ENCODE measurements around the gene TTC17.

The TTC17 gene

GRCh38 chr11:43358801-43359421, at the start of gene TTC17:
TSS of gene TTC17 (plus strand) at chr11:43358920. CDS start at chr11:43358955, 35 bp downstream.
- DNase-seq (ENCODE audit: extremely low spot score), result peak; percentile 93
- ChIA-PET CTCF (interaction anchor here (0.8 to 4.3 kb wide), 9 partner anchors 9 to 65 kb away, joined by 3 to 28 read pairs (median 3); partner anchors contain the start of gene API5), POLR2A (interaction anchor here (0.7 to 1.6 kb wide), 3 partner anchors 9 to 54 kb away, joined by 3 to 7 read pairs (median 5); no protein-coding TSS in a partner anchor)
- TF ChIP-seq CTCF (IDR thresholded peaks at IDR 0.05; ENCODE audit: control extremely low read depth, extremely low read depth, low read depth, missing control alignments), result no peak

DNA sequence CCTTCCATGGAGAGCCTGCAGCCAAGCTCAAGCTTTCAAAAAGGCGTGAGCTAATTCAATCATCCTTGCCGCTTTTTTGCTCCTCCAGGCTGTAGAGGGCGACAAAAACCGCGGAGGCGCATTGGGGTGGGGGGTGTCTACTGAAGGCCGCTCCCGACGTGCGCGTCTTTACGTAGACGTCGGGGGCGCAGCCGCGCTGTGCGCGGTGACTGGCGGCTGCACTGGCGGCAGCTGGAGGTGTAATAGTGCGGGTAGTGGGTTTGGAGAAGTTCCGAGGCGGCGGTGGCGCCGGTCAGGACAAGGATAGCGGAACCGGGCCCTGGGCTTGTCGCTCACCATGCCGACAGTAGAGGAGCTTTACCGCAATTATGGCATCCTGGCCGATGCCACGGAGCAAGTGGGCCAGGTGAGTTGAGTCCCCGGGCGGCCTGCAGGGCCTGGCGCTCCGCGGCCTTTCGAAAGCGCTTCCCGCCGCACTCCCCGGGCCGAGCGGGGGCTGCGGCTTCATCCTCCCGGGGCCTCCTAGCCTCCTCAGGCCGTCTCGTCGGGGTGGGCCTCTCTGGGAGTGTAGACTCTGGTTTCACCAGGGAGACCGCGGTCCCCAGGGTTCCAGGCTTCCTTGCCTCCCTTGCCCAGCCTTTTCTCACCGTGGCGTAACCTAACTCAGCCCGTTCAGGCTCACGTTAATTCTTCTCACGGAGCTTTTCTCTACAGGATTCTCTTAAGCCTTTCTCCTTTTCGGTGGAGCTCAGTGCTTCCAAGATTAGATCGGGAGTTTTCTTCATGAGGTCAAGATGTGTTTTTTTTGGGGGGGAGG, 46.7 kb upstream of the TTC17 start, which contains the start of gene API5:
Gene API5 (plus strand): TSS at position 206 of the 817 bp plus-strand sequence. CDS start 132 bp downstream, at position 338.
- POLR2A ChIA-PET, result interaction anchor here (0.6 to 1.0 kb wide), 2 partner anchors 10 to 368 kb away, joined by 3 read pairs; no protein-coding TSS in a partner anchor
- CTCF ChIA-PET, result interaction anchor here (0.6 to 3.2 kb wide), 41 partner anchors 9 to 540 kb away, joined by 3 to 36 read pairs (median 4); partner anchors contain the start of gene TTC17

DNA sequence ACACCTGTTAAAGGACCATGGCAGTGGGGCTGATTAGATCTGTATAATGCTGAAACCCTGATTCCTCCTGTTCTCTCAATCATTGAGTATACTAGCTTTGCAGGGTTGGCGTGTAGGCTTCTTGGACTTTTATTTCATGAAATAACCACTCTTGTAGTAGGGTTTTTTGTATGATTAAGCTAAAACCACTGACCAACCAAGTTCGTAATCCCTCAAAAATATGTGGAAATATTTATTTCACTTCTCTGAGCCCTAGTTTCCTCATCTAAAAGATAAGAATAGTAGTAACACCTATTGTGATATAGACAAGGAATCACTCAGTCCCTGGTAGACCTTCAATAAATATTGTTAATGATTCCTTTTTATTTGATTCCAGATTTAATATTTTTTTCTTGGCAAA, 42.8 kb upstream of the TTC17 start:
- no peak for DNase-seq (ENCODE audit: extremely low spot score)
- no peak for TF ChIP-seq CTCF (IDR thresholded peaks at IDR 0.05; ENCODE audit: control extremely low read depth, extremely low read depth, low read depth, missing control alignments)
- POLR2A ChIA-PET, result interaction anchor here (0.7 kb wide), 1 partner anchor 1335 kb away, joined by 3 read pairs; no protein-coding TSS in a partner anchor
- CTCF ChIA-PET, result interaction anchor here (0.6 kb wide), 1 partner anchor 43 kb away, joined by 3 read pairs; the partner anchor contains the start of gene TTC17

More for the DNA sequence above, 46.7 kb upstream of the TTC17 start, which contains the start of gene API5:
- peak; percentile 86 for DNase-seq (ENCODE audit: extremely low spot score)
- peak; percentile 90 for TF ChIP-seq CTCF (IDR thresholded peaks at IDR 0.05; ENCODE audit: control extremely low read depth, extremely low read depth, low read depth, missing control alignments)

DNA sequence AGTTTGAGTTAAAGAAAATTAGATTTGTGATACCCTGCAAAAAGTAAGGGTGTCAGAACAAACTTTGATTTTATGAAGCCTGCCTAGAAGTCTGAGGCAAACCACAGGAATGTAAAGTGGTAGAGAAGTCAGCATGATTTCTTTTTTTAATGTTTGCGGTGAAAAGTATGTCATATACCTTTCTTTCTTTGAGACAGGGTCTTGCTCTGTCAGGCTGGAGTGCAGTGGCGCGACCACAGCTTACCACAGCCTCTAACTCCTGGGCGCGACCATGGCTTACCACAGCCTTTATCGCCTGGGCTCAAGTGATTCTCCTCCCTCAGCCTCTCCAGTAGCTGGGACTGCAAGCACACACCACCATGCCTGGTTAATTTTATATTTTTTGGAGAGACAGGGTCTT, 42.3 kb upstream of the TTC17 start:
- CTCF ChIA-PET, result interaction anchor here (0.6 to 1.5 kb wide), 3 partner anchors 12 to 42 kb away, joined by 3 read pairs; partner anchors contain the start of gene TTC17
- TF ChIP-seq CTCF (IDR thresholded peaks at IDR 0.05; ENCODE audit: control extremely low read depth, extremely low read depth, low read depth, missing control alignments), result no peak
- DNase-seq (ENCODE audit: extremely low spot score), result no peak

GRCh38 chr11:43327987-43328386, 30.7 kb upstream of the TTC17 start:
- POLR2A ChIA-PET, result no interaction called here
- CTCF ChIA-PET, result interaction anchor here (1.7 to 3.4 kb wide), 2 partner anchors 15 to 26 kb away, joined by 5 to 16 read pairs; partner anchors contain the start of gene API5
- no peak for DNase-seq (ENCODE audit: extremely low spot score)
- no peak for TF ChIP-seq CTCF (IDR thresholded peaks at IDR 0.05; ENCODE audit: control extremely low read depth, extremely low read depth, low read depth, missing control alignments)

More for the DNA sequence above, 42.3 kb upstream of the TTC17 start:
- POLR2A ChIA-PET, result no interaction called here

DNA sequence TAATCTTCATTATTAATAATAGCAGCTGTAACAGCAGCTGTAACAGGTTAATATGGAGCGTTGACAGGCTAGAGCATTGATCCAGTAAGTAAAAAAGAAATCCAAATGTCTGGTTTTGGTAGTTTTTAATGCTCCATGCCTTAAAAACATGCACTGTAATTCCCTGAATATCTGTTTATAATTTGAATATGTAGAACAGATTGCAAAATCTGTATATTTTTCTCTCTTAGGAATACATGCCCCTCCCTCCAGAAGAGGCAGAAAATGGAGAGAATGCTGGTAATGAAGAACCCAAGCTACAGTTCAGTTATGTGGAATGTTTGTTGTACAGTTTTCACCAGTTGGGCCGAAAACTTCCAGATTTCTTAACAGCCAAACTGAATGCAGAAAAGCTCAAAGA, 30.2 kb upstream of the TTC17 start:
- ChIA-PET POLR2A (no interaction called here), CTCF (interaction anchor here (1.0 to 3.4 kb wide), 3 partner anchors 12 to 25 kb away, joined by 3 to 16 read pairs (median 5); partner anchors contain the start of gene API5)
- no peak for DNase-seq (ENCODE audit: extremely low spot score)
- TF ChIP-seq CTCF (IDR thresholded peaks at IDR 0.05; ENCODE audit: control extremely low read depth, extremely low read depth, low read depth, missing control alignments), result no peak
